Vagina (tissue), 2 donors: ENCODE results near the gene TFPT. TPM values are rescaled to one million over a fixed set of nuclear protein-coding genes. Genes with fewer than 3 reads are reported as not detected.

Experiments used
- DNase-seq, 2 donors: peaks; one replicate each; pipeline ENCODE4 v3.0.0-alpha.2; 2017; ENCODE audit errors: extremely low spot score in 2 of 2
- H3K27ac ChIP-seq: fragments of 200-600 bp; sonication (generic); one replicate; pipeline ENCODE4 v1.5.1; 2019
- H3K27me3 ChIP-seq: fragments of 200-600 bp; sonication (generic); one replicate; pipeline ENCODE4 v1.5.1; 2019
- H3K36me3 ChIP-seq, 2 donors: fragments of 200-600 bp; sonication (generic); one replicate each; pipeline ENCODE4 v1.5.1; 2017 to 2019
- H3K4me1 ChIP-seq: fragments of 200-600 bp; sonication (generic); one replicate; pipeline ENCODE4 v1.5.1; 2019
- H3K4me3 ChIP-seq, 2 donors: fragments of 200-600 bp; sonication (generic); 1 replicate in 1 of 2; 2 replicates in 1 of 2; pipeline ENCODE4 v1.5.1; 2016 to 2019
- H3K9me3 ChIP-seq: fragments of 200-600 bp; sonication (generic); one replicate; pipeline ENCODE4 v1.5.1; 2019
- POLR2A ChIP-seq, 2 donors: fragments of 450-650 bp; IDR thresholded peaks; one replicate each; pipeline ENCODE4 v1.6.1; 2017; ENCODE audit warnings: antibody characterized with exemption in 2 of 2, mild to moderate bottlenecking in 2 of 2, moderate library complexity in 2 of 2
- POLR2AphosphoS5 ChIP-seq, 2 donors: sonication (generic); formaldehyde crosslinking; IDR thresholded peaks; one replicate each; pipeline ENCODE4 v1.9.0; 2017; ENCODE audit warnings: antibody characterized with exemption in 2 of 2, mild to moderate bottlenecking in 2 of 2, low read depth in 1 of 2; ENCODE audit not compliant: insufficient read depth in 1 of 2
- intact Hi-C: fragments of 100-400 bp; cut with DNase I; formaldehyde crosslinking; loops from one replicate; pipeline ENCODE4 v1.15.1; 2023
- total RNA-seq: library from RNA; depleted of rRNA; stranded (reverse); fragments of >200 nt; gene quantifications from one replicate; pipeline ENCODE4 v1.2.3, GENCODE V29; 2016
- TF ChIP-seq, protein P1 (sequence below), 3 experiments: fragments of 450-650 bp in 2 of 3; fragments of 200-600 bp in 1 of 3; sonication (generic) in 1 of 3; IDR thresholded peaks; one replicate each; pipeline ENCODE4 v1.5.1; 2017 to 2019; ENCODE audit warnings: antibody characterized with exemption in 3 of 3, mild to moderate bottlenecking in 2 of 3, moderate library complexity in 2 of 3

Gene TFPT
- total RNA-seq, 1 donor from 2014 or later = 13.0 TPM

DNA sequence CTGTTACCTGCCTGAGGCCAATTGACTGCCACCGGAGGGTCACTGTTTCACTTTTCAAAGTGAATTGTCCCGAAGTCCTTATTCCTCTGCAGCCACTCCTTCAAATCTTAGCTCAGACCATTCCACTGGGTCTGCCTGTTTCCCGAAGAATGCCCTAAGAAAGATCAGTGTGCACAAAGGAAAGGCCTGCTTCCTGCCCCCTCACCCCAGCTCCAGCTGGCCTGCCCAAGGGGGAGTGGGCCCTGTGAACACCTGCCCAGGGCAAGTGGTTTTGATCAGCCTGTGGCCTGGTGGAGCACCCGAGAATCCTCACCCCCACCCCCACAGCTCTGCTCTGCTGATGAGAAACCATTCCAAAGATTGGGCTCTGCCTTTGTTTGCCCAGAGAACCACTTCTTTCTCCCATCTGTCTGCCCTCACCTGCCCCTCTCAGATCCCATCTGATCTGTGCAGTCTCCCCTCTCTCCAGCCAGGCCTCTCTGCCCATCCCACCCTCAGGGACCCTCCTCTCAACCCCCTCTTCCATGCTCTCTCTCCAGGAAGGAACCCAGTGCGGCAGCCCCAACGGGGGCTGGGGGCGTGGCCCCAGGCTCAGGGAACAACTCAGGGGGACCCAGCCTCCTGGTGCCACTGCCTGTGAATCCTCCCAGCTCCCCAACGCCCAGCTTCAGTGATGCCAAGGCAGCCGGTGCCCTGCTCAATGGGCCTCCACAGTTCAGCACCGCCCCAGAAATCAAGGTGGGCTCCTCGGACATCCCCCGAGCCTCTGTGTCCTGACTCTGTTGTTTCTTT, 33.8 kb upstream of the TFPT start:
- Histone ChIP-seq H3K9me3 (no peaks in the 10 kb centered on the region), H3K4me1 (no peaks in the 10 kb centered on the region), H3K4me3 (no peak overlapping the region), H3K27me3 (no peaks in the 10 kb centered on the region), H3K36me3 (peaks cover 0 to 90% of the 10 kb centered on the region in 2 donors), H3K27ac (no peak overlapping the region)
- intact Hi-C loops = no loop called here
- no peak for DNase-seq
- TF ChIP-seq, protein P1, sequence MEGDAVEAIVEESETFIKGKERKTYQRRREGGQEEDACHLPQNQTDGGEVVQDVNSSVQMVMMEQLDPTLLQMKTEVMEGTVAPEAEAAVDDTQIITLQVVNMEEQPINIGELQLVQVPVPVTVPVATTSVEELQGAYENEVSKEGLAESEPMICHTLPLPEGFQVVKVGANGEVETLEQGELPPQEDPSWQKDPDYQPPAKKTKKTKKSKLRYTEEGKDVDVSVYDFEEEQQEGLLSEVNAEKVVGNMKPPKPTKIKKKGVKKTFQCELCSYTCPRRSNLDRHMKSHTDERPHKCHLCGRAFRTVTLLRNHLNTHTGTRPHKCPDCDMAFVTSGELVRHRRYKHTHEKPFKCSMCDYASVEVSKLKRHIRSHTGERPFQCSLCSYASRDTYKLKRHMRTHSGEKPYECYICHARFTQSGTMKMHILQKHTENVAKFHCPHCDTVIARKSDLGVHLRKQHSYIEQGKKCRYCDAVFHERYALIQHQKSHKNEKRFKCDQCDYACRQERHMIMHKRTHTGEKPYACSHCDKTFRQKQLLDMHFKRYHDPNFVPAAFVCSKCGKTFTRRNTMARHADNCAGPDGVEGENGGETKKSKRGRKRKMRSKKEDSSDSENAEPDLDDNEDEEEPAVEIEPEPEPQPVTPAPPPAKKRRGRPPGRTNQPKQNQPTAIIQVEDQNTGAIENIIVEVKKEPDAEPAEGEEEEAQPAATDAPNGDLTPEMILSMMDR (IDR thresholded peaks at IDR 0.05) = no peak
- TF ChIP-seq POLR2AphosphoS5 (IDR thresholded peaks at IDR 0.05; ENCODE audit: insufficient read depth in 1 of 2, low read depth in 1 of 2) (no peak), POLR2A (IDR thresholded peaks at IDR 0.05) (no peak)

DNA sequence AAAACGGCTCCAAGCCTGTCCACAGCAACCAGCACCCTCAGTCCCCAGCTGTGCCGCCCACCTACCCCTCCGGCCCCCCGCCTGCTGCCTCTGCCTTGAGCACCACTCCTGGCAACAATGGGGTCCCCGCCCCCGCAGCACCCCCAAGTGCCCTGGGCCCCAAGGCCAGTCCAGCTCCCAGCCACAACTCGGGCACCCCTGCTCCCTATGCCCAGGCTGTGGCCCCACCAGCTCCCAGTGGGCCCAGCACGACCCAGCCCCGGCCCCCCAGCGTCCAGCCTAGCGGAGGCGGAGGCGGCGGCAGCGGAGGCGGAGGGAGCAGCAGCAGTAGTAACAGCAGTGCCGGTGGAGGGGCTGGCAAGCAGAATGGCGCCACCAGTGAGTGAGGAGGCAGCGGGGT, 32.7 kb upstream of the TFPT start:
- Histone ChIP-seq H3K36me3 (peaks cover 0 to 91% of the 10 kb centered on the region in 2 donors), H3K27ac (no peak overlapping the region), H3K4me3 (no peak overlapping the region), H3K27me3 (no peaks in the 10 kb centered on the region), H3K4me1 (no peaks in the 10 kb centered on the region), H3K9me3 (no peaks in the 10 kb centered on the region)
- no peak for DNase-seq
- TF ChIP-seq POLR2AphosphoS5 (IDR thresholded peaks at IDR 0.05; ENCODE audit: insufficient read depth in 1 of 2, low read depth in 1 of 2) = no peak
- TF ChIP-seq, protein P1 (IDR thresholded peaks at IDR 0.05) = no peak
- no peak for TF ChIP-seq POLR2A (IDR thresholded peaks at IDR 0.05)
- intact Hi-C loops = no loop called here

DNA sequence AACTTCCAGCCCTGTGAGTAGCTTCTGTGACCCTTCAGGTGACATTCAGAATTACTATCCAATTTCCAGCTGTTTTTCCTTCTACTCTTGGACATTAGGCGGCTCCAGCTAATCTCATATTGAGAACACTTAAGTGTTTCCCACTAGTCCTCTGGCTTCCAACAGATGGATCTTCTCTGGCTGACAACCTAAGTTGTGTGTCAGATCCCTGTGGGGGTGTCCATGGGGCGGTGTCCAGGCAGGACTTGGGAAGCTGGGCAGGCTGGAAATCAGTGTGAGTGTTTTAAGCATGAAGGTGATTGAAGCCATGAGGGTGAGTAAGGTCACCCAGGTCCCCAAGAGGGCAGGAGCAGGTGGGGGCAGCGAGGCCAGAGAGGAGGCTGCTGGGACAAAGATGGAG, 32.2 kb upstream of the TFPT start:
- intact Hi-C loops = no loop called here
- H3K9me3 ChIP-seq = no peaks in the 10 kb centered on the region
- peaks cover 0 to 91% of the 10 kb centered on the region in 2 donors for H3K36me3 ChIP-seq
- no peak overlapping the region for H3K27ac ChIP-seq
- no peaks in the 10 kb centered on the region for H3K4me1 ChIP-seq
- DNase-seq = no peak
- TF ChIP-seq POLR2A (IDR thresholded peaks at IDR 0.05) = no peak
- TF ChIP-seq POLR2AphosphoS5 (IDR thresholded peaks at IDR 0.05; ENCODE audit: insufficient read depth in 1 of 2, low read depth in 1 of 2) = no peak
- TF ChIP-seq, protein P1 (IDR thresholded peaks at IDR 0.05) = no peak
- no peaks in the 10 kb centered on the region for H3K27me3 ChIP-seq
- no peak overlapping the region for H3K4me3 ChIP-seq

DNA sequence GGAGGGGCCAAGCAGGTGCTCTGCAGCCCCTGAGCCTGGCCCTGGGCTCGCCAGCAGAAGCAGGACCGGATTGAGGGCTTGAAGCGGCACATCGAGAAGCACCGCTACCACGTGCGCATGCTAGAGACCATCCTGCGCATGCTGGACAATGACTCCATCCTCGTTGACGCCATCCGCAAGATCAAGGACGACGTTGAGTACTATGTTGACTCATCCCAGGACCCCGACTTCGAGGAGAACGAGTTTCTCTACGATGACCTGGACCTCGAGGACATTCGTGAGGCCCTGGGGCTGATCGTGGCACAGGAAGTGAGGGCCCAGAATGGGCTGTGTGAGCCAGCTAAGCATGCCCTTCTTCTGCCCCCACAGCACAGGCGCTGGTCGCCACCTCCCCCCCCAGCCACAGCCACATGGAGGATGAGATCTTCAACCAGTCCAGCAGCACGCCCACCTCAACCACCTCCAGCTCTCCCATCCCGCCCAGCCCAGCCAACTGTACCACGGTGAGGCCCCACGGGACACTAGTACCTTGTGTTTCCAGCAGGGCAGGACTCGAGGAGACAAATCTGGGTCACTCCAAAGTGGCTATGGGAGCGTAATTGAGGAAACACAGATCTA, 30.2 kb upstream of the TFPT start:
- Histone ChIP-seq H3K4me1 (peaks cover 11% of the 10 kb centered on the region), H3K36me3 (peaks cover 0 to 82% of the 10 kb centered on the region in 2 donors), H3K27me3 (no peaks in the 10 kb centered on the region), H3K9me3 (no peaks in the 10 kb centered on the region), H3K27ac (no peak overlapping the region), H3K4me3 (no peak overlapping the region)
- no peak for DNase-seq
- TF ChIP-seq POLR2AphosphoS5 (IDR thresholded peaks at IDR 0.05; ENCODE audit: insufficient read depth in 1 of 2, low read depth in 1 of 2) = no peak
- TF ChIP-seq, protein P1 (IDR thresholded peaks at IDR 0.05) = no peak
- no peak for TF ChIP-seq POLR2A (IDR thresholded peaks at IDR 0.05)
- intact Hi-C loops = no loop called here
